Measurements from ENCODE around the gene MAP4K5. TPM values are rescaled to one million over a fixed set of nuclear protein-coding genes. Genes with fewer than 3 reads are reported as not detected.

The MAP4K5 gene
- total and polyA plus RNA-seq, 2 donors from 2014 or later = 9.4 to 47.8 TPM

- H3K9ac ChIP-seq (ENCODE audit: low read length in 3 of 3) = peak overlapping the region; percentile 56 to 70 (median 64)
- peak overlapping the region; percentile 87 to 88 for H3K27ac ChIP-seq (ENCODE audit: low read depth in 2 of 2, low read length in 2 of 2)
- no peaks in the 10 kb centered on the region for H3K36me3 ChIP-seq (ENCODE audit: control insufficient read depth in 2 of 3, insufficient read depth in 3 of 3, low read length in 3 of 3)
- no peaks in the 10 kb centered on the region for H3K9me3 ChIP-seq (ENCODE audit: control insufficient read depth in 2 of 3, insufficient read depth in 1 of 3, low read length in 3 of 3)
- H3K27me3 ChIP-seq (ENCODE audit: control insufficient read depth, insufficient read depth, low read length) = no peaks in the 10 kb centered on the region
- peaks cover 2 to 10% (median 4%) of the 10 kb centered on the region in 3 donors for H3K4me1 ChIP-seq (ENCODE audit: control insufficient read depth in 2 of 3, insufficient read depth in 2 of 3, low read depth in 1 of 3, low read length in 3 of 3)
- TF ChIP-seq CTCF (IDR thresholded peaks at IDR 0.05; ENCODE audit: borderline replicate concordance, extremely low read depth, insufficient read depth) = no peak
- FAIRE-seq (no peak), DNase-seq (peak; percentile 68 to 87 (median 79))
- intact Hi-C loops (cut with DNase I) = no loop called here
- H3K4me3 ChIP-seq (ENCODE audit: low read length in 3 of 3) = peak overlapping the region; percentile 71 to 79 (median 77)
Measured at GRCh38 chr14:50531595-50532501, 521 bp downstream of the MAP4K5 start.

- intact Hi-C loops (cut with DNase I) = no loop called here
- H3K27me3 ChIP-seq (ENCODE audit: control insufficient read depth, insufficient read depth, low read length) = no peaks in the 10 kb centered on the region
- H3K9ac ChIP-seq (ENCODE audit: low read length in 3 of 3) = peak overlapping the region; percentile 27 to 70 (median 56)
- H3K27ac ChIP-seq (ENCODE audit: low read depth in 2 of 2, low read length in 2 of 2) = no peak overlapping the region
- peaks cover 2 to 10% (median 4%) of the 10 kb centered on the region in 3 donors for H3K4me1 ChIP-seq (ENCODE audit: control insufficient read depth in 2 of 3, insufficient read depth in 2 of 3, low read depth in 1 of 3, low read length in 3 of 3)
- TF ChIP-seq CTCF (IDR thresholded peaks at IDR 0.05; ENCODE audit: borderline replicate concordance, extremely low read depth, insufficient read depth) = no peak
- H3K36me3 ChIP-seq (ENCODE audit: control insufficient read depth in 2 of 3, insufficient read depth in 3 of 3, low read length in 3 of 3) = no peaks in the 10 kb centered on the region
- FAIRE-seq (no peak), DNase-seq (peak in 1 of 5 donors; percentile 16)
- no peaks in the 10 kb centered on the region for H3K9me3 ChIP-seq (ENCODE audit: control insufficient read depth in 2 of 3, insufficient read depth in 1 of 3, low read length in 3 of 3)
- H3K4me3 ChIP-seq (ENCODE audit: low read length in 3 of 3) = peak overlapping the region; percentile 71 to 79 (median 77)
Measured at GRCh38 chr14:50530794-50531365, 1.5 kb downstream of the MAP4K5 start.

GRCh38 chr14:50530358-50530757, 2.0 kb downstream of the MAP4K5 start:
- FAIRE-seq = no peak

More at GRCh38 chr14:50530358-50530757, 2.0 kb downstream of the MAP4K5 start:
- intact Hi-C loops (cut with DNase I) = no loop called here
- Histone ChIP-seq H3K36me3 (ENCODE audit: control insufficient read depth in 2 of 3, insufficient read depth in 3 of 3, low read length in 3 of 3) (no peaks in the 10 kb centered on the region), H3K27me3 (ENCODE audit: control insufficient read depth, insufficient read depth, low read length) (no peaks in the 10 kb centered on the region), H3K27ac (ENCODE audit: low read depth in 2 of 2, low read length in 2 of 2) (no peak overlapping the region), H3K4me3 (ENCODE audit: low read length in 3 of 3) (peak overlapping the region in 2 of 3 donors; percentile 17 to 79), H3K9ac (ENCODE audit: low read length in 3 of 3) (peak overlapping the region in 2 of 3 donors; percentile 56 to 70), H3K9me3 (ENCODE audit: control insufficient read depth in 2 of 3, insufficient read depth in 1 of 3, low read length in 3 of 3) (no peaks in the 10 kb centered on the region), H3K4me1 (ENCODE audit: control insufficient read depth in 2 of 3, insufficient read depth in 2 of 3, low read depth in 1 of 3, low read length in 3 of 3) (peaks cover 2 to 10% (median 4%) of the 10 kb centered on the region in 3 donors)
- DNase-seq = no peak
- TF ChIP-seq CTCF (IDR thresholded peaks at IDR 0.05; ENCODE audit: borderline replicate concordance, extremely low read depth, insufficient read depth) = no peak

Data from kidney (tissue), 14 donors.